Stimulated activated CD8-positive, alpha-beta memory T cell treated with anti-CD3 and anti-CD28 coated beads, Interleukin-12 subunit alpha, Interleukin-12 subunit beta, amount 100 ng/mL, for 24 hours (primary cell): Measurements from ENCODE around the gene LYSET.
"Not testable (repeated sequence)": the region's sequence is repeated elsewhere in the genome, so short reads cannot be mapped to it uniquely, and the experiment has no call there.

Experiments
- DNase-seq: peaks from one replicate; pipeline ENCODE4 v3.0.0-alpha.2; 2020; ENCODE audit errors: extremely low read depth

Gene LYSET

GRCh38 chr14:93184391-93185348 is at the start of gene LYSET, which contains the start of gene MOAP1:
TSS of gene LYSET (plus strand) at chr14:93185317. CDS start at chr14:93185406, 89 bp downstream.
TSS of gene MOAP1 (minus strand) at chr14:93184897. CDS start at chr14:93184242, 655 bp downstream.
- peak; percentile 69 for DNase-seq

- DNase-seq: no peak
Measured at GRCh38 chr14:93135399-93135798, 49.7 kb upstream of the LYSET start.

- DNase-seq: no peak
Measured at GRCh38 chr14:93136009-93136408, 49.1 kb upstream of the LYSET start.

GRCh38 chr14:93136508-93136907 is 48.6 kb upstream of the LYSET start:
- not testable (repeated sequence) for DNase-seq

GRCh38 chr14:93137864-93138263 is 47.3 kb upstream of the LYSET start:
- DNase-seq: no peak

GRCh38 chr14:93142854-93143652 is 42.1 kb upstream of the LYSET start:
- DNase-seq: no peak

- no peak for DNase-seq
Measured at GRCh38 chr14:93146119-93146518, 39.0 kb upstream of the LYSET start.

GRCh38 chr14:93148979-93149378 is 36.1 kb upstream of the LYSET start:
- DNase-seq: no peak

GRCh38 chr14:93150227-93151208 is 34.6 kb upstream of the LYSET start:
- no peak for DNase-seq

GRCh38 chr14:93153121-93153520 is 32.0 kb upstream of the LYSET start:
- no peak for DNase-seq

GRCh38 chr14:93155667-93156066 is 29.4 kb upstream of the LYSET start:
- no peak for DNase-seq

GRCh38 chr14:93156693-93157369 is 28.3 kb upstream of the LYSET start:
- DNase-seq: no peak

- not testable (repeated sequence) for DNase-seq
Measured at GRCh38 chr14:93158349-93158748, 26.8 kb upstream of the LYSET start.

- not testable (repeated sequence) for DNase-seq
Measured at GRCh38 chr14:93159625-93160352, 25.3 kb upstream of the LYSET start.

- DNase-seq: no peak
Measured at GRCh38 chr14:93160353-93160801, 24.7 kb upstream of the LYSET start.

- DNase-seq: no peak
Measured at GRCh38 chr14:93161411-93161940, 23.6 kb upstream of the LYSET start.

- DNase-seq: no peak
Measured at GRCh38 chr14:93163564-93163963, 21.6 kb upstream of the LYSET start.

GRCh38 chr14:93165271-93166265 is 19.5 kb upstream of the LYSET start:
- DNase-seq: not testable (repeated sequence)
